Testis (tissue), 5 donors: ENCODE measurements around the gene IFNL4. TPM values are rescaled to one million over a fixed set of nuclear protein-coding genes. Genes with fewer than 3 reads are reported as not detected.

Experiments
- DNase-seq: peaks from one replicate; pipeline ENCODE4 v3.0.0-alpha.2; 2019
- H3K27ac ChIP-seq, 2 donors: fragments of 200-600 bp; sonication (generic); one replicate each; pipeline ENCODE4 v1.5.1; 2019
- H3K27me3 ChIP-seq: fragments of 200-600 bp; sonication (generic); one replicate; pipeline ENCODE4 v1.5.1; 2019
- H3K36me3 ChIP-seq: fragments of 200-600 bp; sonication (generic); one replicate; pipeline ENCODE4 v1.5.1; 2017; ENCODE audit warnings: low read depth; ENCODE audit errors: missing control alignments
- H3K4me1 ChIP-seq: fragments of 200-600 bp; sonication (generic); one replicate; pipeline ENCODE4 v1.5.1; 2019
- H3K4me3 ChIP-seq, 2 donors: fragments of 200-600 bp; sonication (generic); one replicate each; pipeline ENCODE4 v1.5.1; 2017 to 2019
- H3K9me3 ChIP-seq: fragments of 200-600 bp; sonication (generic); one replicate; pipeline ENCODE4 v1.5.1; 2017
- CTCF ChIP-seq, 3 experiments: fragments of 450-650 bp in 2 of 3; fragments of 200-600 bp in 1 of 3; sonication (generic) in 1 of 3; IDR thresholded peaks; one replicate each; pipeline ENCODE4 v1.5.1; 2016 to 2019; ENCODE audit warnings: antibody characterized with exemption in 3 of 3, mild to moderate bottlenecking in 2 of 3, moderate library complexity in 1 of 3
- POLR2A ChIP-seq: fragments of 450-650 bp; IDR thresholded peaks from one replicate; pipeline ENCODE4 v1.6.1; 2017; ENCODE audit warnings: antibody characterized with exemption, mild to moderate bottlenecking, moderate library complexity
- WGBS, 2 donors: methylation state at CpG; one replicate each; pipeline ENCODE4 v1.1.5; 2018; 5-methylcytosine and 5-hydroxymethylcytosine counted together
- intact Hi-C: fragments of 100-400 bp; cut with DNase I; formaldehyde crosslinking; loops from one replicate; pipeline ENCODE4 v1.15.1; 2023; ENCODE audit warnings: low total_unique reads
- long read RNA-seq, 2 donors: transcript quantifications; one replicate each; lab custom pipeline, GENCODE V29; 2026
- polyA plus RNA-seq: library from polyadenylated mRNA; stranded (reverse); fragments of 350-450 nt; fragmentation: Illumina TruSeq; extraction: RNeasy Lipid Tissue Mini Kit (QIAGEN cat#74804); gene quantifications from one replicate; pipeline ENCODE4 v1.2.3, GENCODE V29; 2014; ENCODE audit warnings: low read depth, low replicate concordance; ENCODE audit not compliant: insufficient read depth
- total RNA-seq, 2 donors: library from RNA; depleted of rRNA; stranded (reverse); fragments of >200 nt; gene quantifications; one replicate each; pipeline ENCODE4 v1.2.3, GENCODE V29; 2016

The IFNL4 gene
- total RNA-seq = not detected
- polyA plus RNA-seq = not detected
- long read RNA-seq, donor 1 = 0 reads
- long read RNA-seq, donor 2 = 0 reads

- no peaks in the 10 kb centered on the region for H3K36me3 ChIP-seq
- WGBS, 2 donors = 39 to 69% methylated on average over 11 to 13 of the region's 13 CpGs
- intact Hi-C loops = no loop called here
- H3K4me1 ChIP-seq = no peaks in the 10 kb centered on the region
- H3K27me3 ChIP-seq = no peaks in the 10 kb centered on the region
- no peak for DNase-seq
- H3K27ac ChIP-seq = no peak within 1 kb of the TSS
- no peaks in the 10 kb centered on the region for H3K9me3 ChIP-seq
- peak within 1 kb of the TSS; percentile 10 to 40 for H3K4me3 ChIP-seq
- TF ChIP-seq CTCF (IDR thresholded peaks at IDR 0.05) (no peak), POLR2A (no peak)
Observed at GRCh38 chr19:39248806-39249205, at the start of gene IFNL4. Gene IFNL4 (minus strand): TSS chr19:39248856.

GRCh38 chr19:39297931-39298634 lies 49.4 kb upstream of the IFNL4 start:
- 71 to 73% methylated on average over 11 to 17 of the region's 17 CpGs for WGBS, 2 donors
- Histone ChIP-seq H3K27ac (no peak overlapping the region), H3K4me1 (no peaks in the 10 kb centered on the region), H3K4me3 (no peak overlapping the region), H3K9me3 (no peaks in the 10 kb centered on the region), H3K36me3 (no peaks in the 10 kb centered on the region), H3K27me3 (no peaks in the 10 kb centered on the region)
- no peak for TF ChIP-seq POLR2A
- no peak for DNase-seq
- intact Hi-C loops = no loop called here

- intact Hi-C loops = no loop called here
- Histone ChIP-seq H3K4me1 (no peaks in the 10 kb centered on the region), H3K27ac (no peak overlapping the region), H3K36me3 (no peaks in the 10 kb centered on the region), H3K9me3 (no peaks in the 10 kb centered on the region), H3K27me3 (no peaks in the 10 kb centered on the region), H3K4me3 (no peak overlapping the region)
- WGBS, 2 donors = 85 to 92% methylated on average over 4 of the region's 4 CpGs
- no peak for TF ChIP-seq CTCF (IDR thresholded peaks at IDR 0.05)
- TF ChIP-seq POLR2A = no peak
- DNase-seq = no peak
Observed at GRCh38 chr19:39296906-39297305, 48.2 kb upstream of the IFNL4 start.

- H3K9me3 ChIP-seq = no peaks in the 10 kb centered on the region
- TF ChIP-seq CTCF (IDR thresholded peaks at IDR 0.05) (no peak), POLR2A (no peak)
- no peaks in the 10 kb centered on the region for H3K27me3 ChIP-seq
- intact Hi-C loops = no loop called here
- no peaks in the 10 kb centered on the region for H3K4me1 ChIP-seq
- H3K36me3 ChIP-seq = no peaks in the 10 kb centered on the region
- no peak within 1 kb of the TSS for H3K27ac ChIP-seq
- no peak within 1 kb of the TSS for H3K4me3 ChIP-seq
- WGBS, 2 donors = 87 to 88% methylated on average over 11 of the region's 11 CpGs
- no peak for DNase-seq
Observed at GRCh38 chr19:39296055-39296645, 47.5 kb upstream of the IFNL4 start, which contains the start of gene IFNL1. Gene IFNL1 (plus strand): TSS chr19:39296407. CDS start chr19:39296422, 15 bp downstream.

- DNase-seq = no peak
- TF ChIP-seq CTCF (IDR thresholded peaks at IDR 0.05) (no peak), POLR2A (no peak)
Observed at GRCh38 chr19:39293394-39293793, 44.7 kb upstream of the IFNL4 start.

More at GRCh38 chr19:39293394-39293793, 44.7 kb upstream of the IFNL4 start:
- no peak overlapping the region for H3K4me3 ChIP-seq
- no peaks in the 10 kb centered on the region for H3K27me3 ChIP-seq
- H3K4me1 ChIP-seq = no peaks in the 10 kb centered on the region
- no peak overlapping the region for H3K27ac ChIP-seq
- 74 to 75% methylated on average over 4 of the region's 4 CpGs for WGBS, 2 donors
- H3K9me3 ChIP-seq = no peaks in the 10 kb centered on the region
- H3K36me3 ChIP-seq = no peaks in the 10 kb centered on the region
- intact Hi-C loops = no loop called here
